Measurements from ENCODE around the gene PADI3. TPM values are rescaled to one million over a fixed set of nuclear protein-coding genes. Genes with fewer than 3 reads are reported as not detected.

PADI3 gene
- total RNA-seq, 1 experiment from 2014 or later: 2.5 TPM

GRCh38 chr1:17304826-17305175 is 55.9 kb downstream of the PADI3 start:
- Histone ChIP-seq H3K56ac (ENCODE audit: insufficient read length, low read depth, low read length) (no peak overlapping the region), H3K27me3 (ENCODE audit: insufficient read depth, low read length) (no peaks in the 10 kb centered on the region), H2BK12ac (ENCODE audit: insufficient read length, low read depth, low read length) (no peak overlapping the region), H3K9ac (ENCODE audit: extremely low read depth, insufficient read length, low read length) (no peak overlapping the region), H3K23ac (ENCODE audit: insufficient read length, low read depth, low read length) (no peak overlapping the region), H2BK120ac (ENCODE audit: low read depth, low read length, poor library complexity, severe bottlenecking) (no peak overlapping the region), H3K4ac (ENCODE audit: low read depth, low read length) (no peak overlapping the region), H3K79me2 (ENCODE audit: insufficient read depth, low read length) (no peaks in the 10 kb centered on the region), H2BK15ac (ENCODE audit: low read depth, low read length) (no peak overlapping the region), H3T11ph (ENCODE audit: low read length) (no peak overlapping the region), H3K18ac (ENCODE audit: insufficient read length, low read depth, low read length) (no peak overlapping the region), H4K20me1 (ENCODE audit: control insufficient read depth, insufficient read depth, insufficient read length) (no peaks in the 10 kb centered on the region), H3K79me1 (ENCODE audit: insufficient read depth, low read depth, low read length, poor library complexity, severe bottlenecking) (no peaks in the 10 kb centered on the region), H2AK5ac (ENCODE audit: insufficient read length, low read length) (no peak overlapping the region), H3K27ac (ENCODE audit: insufficient read length, low read depth, low read length) (no peak overlapping the region), H3K14ac (ENCODE audit: insufficient read depth, low read length) (no peak overlapping the region), H4K91ac (ENCODE audit: insufficient read length, low read depth, low read length) (no peak overlapping the region), H3K9me3 (ENCODE audit: control insufficient read depth, low read depth, low read length) (peaks cover 19% of the 10 kb centered on the region), H3K4me1 (ENCODE audit: insufficient read depth, low read length) (peaks cover 3% of the 10 kb centered on the region; the same call in 1 of the 2 replicates), H4K5ac (ENCODE audit: insufficient read length, low read depth, low read length) (no peak overlapping the region), H3K23me2 (ENCODE audit: insufficient read length, low read depth, low read length, poor library complexity, severe bottlenecking) (no peaks in the 10 kb centered on the region), H2BK5ac (ENCODE audit: insufficient read length, low read length) (no peak overlapping the region), H3K4me2 (ENCODE audit: insufficient read depth, insufficient read length, low read length) (no peak overlapping the region), H4K8ac (replicated peaks; ENCODE audit: insufficient read length, low read depth, low read length) (no peak overlapping the region), H2AFZ (ENCODE audit: low read length) (no peak overlapping the region), H2BK20ac (ENCODE audit: low read depth, low read length, poor library complexity, severe bottlenecking) (no peak overlapping the region)
- peaks cover 10% of the 10 kb centered on the region for H3K27me3 Mint-ChIP-seq (ENCODE audit: low read depth)
- peaks cover 35 to 40% of the 10 kb centered on the region in 2 experiments for H3K4me1 Mint-ChIP-seq
- peaks cover 15 to 16% of the 10 kb centered on the region in 2 experiments for H3K9me3 Mint-ChIP-seq
- no peak for DNase-seq
- no peak for TF ChIP-seq CTCF (conservative IDR thresholded peaks at IDR 0.05)
- WGBS (ENCODE audit: extremely low coverage, insufficient read length, low lambda C conversion rate): no CpG with 5 or more reads among the region's 6 CpGs
- peaks cover 8 to 14% (median 11%) of the 10 kb centered on the region in 3 experiments for H3K36me3 Mint-ChIP-seq (ENCODE audit: insufficient read depth in 1 of 3, low read depth in 3 of 3)
- no peak overlapping the region for H3K4me3 Mint-ChIP-seq
- no peak overlapping the region for H3K27ac Mint-ChIP-seq

All from H9 (cell line).